B cell (primary cell): Measurements from ENCODE around the gene SMARCC1. TPM values are rescaled to one million over a fixed set of nuclear protein-coding genes. Genes with fewer than 3 reads are reported as not detected.

ENCODE experiments used
- ATAC-seq: fragments of 200-7000 bp; cut with Tn5 transposase; one replicate; pipeline ENCODE4 v1.10.0; 2021; ENCODE audit warnings: low read depth, mild to moderate bottlenecking, moderate number of reproducible peaks, moderate library complexity
- CTCF ChIA-PET: fragments of 350-600 bp; sonication (Branson Sonifier 250); formaldehyde crosslinking; loops from one replicate; lab custom pipeline; 2021; ENCODE audit warnings: antibody characterized with exemption, inconsistent platforms; lab: Charles Lee
- POLR2A ChIA-PET: fragments of 350-600 bp; sonication (Branson Sonifier 250); formaldehyde crosslinking; loops from one replicate; lab custom pipeline; 2021; ENCODE audit warnings: antibody characterized with exemption; lab: Charles Lee
- DNase-seq: peaks from one replicate; pipeline ENCODE4 v3.0.0; 2013
- H2AFZ ChIP-seq: 2 replicates; pipeline ENCODE4 v1.6.1; 2012; ENCODE audit warnings: mild to moderate bottlenecking, low read depth, low read length; ENCODE audit not compliant: insufficient read depth, poor library complexity, severe bottlenecking
- H3K27ac ChIP-seq, 2 donors: 1 replicate in 1 of 2; 2 replicates in 1 of 2; pipeline ENCODE4 v1.5.1; 2012 to 2013; ENCODE audit warnings: low read length in 2 of 2, mild to moderate bottlenecking in 2 of 2, moderate library complexity in 1 of 2
- H3K27me3 ChIP-seq, 4 experiments: fragments of 200-600 bp in 1 of 4; sonication (generic) in 1 of 4; replicated peaks in 1 of 4; 1 replicate in 2 of 4; 2 replicates in 2 of 4; pipeline versions ENCODE4 v1.6.1 to v1.7.0; 2013 to 2016; ENCODE audit warnings: low read length in 3 of 4, mild to moderate bottlenecking in 2 of 4, mixed read lengths in 1 of 4, moderate library complexity in 1 of 4; ENCODE audit not compliant: insufficient read depth in 4 of 4, control insufficient read depth in 3 of 4; ENCODE audit errors: control extremely low read depth in 1 of 4
- H3K36me3 ChIP-seq, 2 experiments: replicated peaks in 1 of 2; 1 replicate in 1 of 2; 2 replicates in 1 of 2; pipeline versions ENCODE4 v1.6.1 to v1.7.1; 2013; ENCODE audit warnings: low read length in 1 of 2; ENCODE audit not compliant: insufficient read depth in 2 of 2, control insufficient read depth in 1 of 2; ENCODE audit errors: control extremely low read depth in 1 of 2, extremely low read depth in 1 of 2
- H3K4me1 ChIP-seq, 2 donors: fragments of 200-600 bp in 1 of 2; sonication (generic) in 1 of 2; 1 replicate in 1 of 2; 2 replicates in 1 of 2; pipeline versions ENCODE4 v1.5.1 to v1.6.1; 2013 to 2017; ENCODE audit warnings: low read length in 2 of 2; ENCODE audit not compliant: control insufficient read depth in 2 of 2, insufficient read depth in 2 of 2
- H3K4me2 ChIP-seq: replicated peaks from 2 replicates; pipeline ENCODE3; 2012; ENCODE audit warnings: mild to moderate bottlenecking, low read depth, low read length; ENCODE audit not compliant: poor library complexity, severe bottlenecking
- H3K4me3 ChIP-seq, 5 experiments: fragments of 200-600 bp in 1 of 5; sonication (generic) in 1 of 5; 1 replicate in 3 of 5; 2 replicates in 2 of 5; pipeline versions ENCODE4 v1.5.1 to v1.7.0; 2011 to 2016; ENCODE audit warnings: low read length in 4 of 5, mild to moderate bottlenecking in 4 of 5, low read depth in 2 of 5, control low read depth in 1 of 5, moderate library complexity in 1 of 5; ENCODE audit not compliant: insufficient read depth in 1 of 5; ENCODE audit errors: control extremely low read depth in 1 of 5, extremely low read depth in 1 of 5
- H3K79me2 ChIP-seq: fragments of 200-600 bp; sonication (generic); one replicate; pipeline ENCODE4 v1.6.0; 2016; ENCODE audit warnings: low read length; ENCODE audit not compliant: control insufficient read depth, insufficient read depth
- H3K9ac ChIP-seq: fragments of 200-600 bp; sonication (generic); 2 replicates; pipeline ENCODE4 v1.6.1; 2017; ENCODE audit warnings: mild to moderate bottlenecking, low read length, moderate library complexity
- H3K9me3 ChIP-seq, 3 donors: one replicate each; pipeline versions ENCODE4 v1.6.1 to v1.7.1; 2013; ENCODE audit warnings: low read length in 2 of 3; ENCODE audit not compliant: control insufficient read depth in 2 of 3, insufficient read depth in 1 of 3; ENCODE audit errors: control extremely low read depth in 1 of 3
- H4K20me1 ChIP-seq: 2 replicates; pipeline ENCODE4 v1.6.0; 2012; ENCODE audit warnings: mild to moderate bottlenecking, low read length; ENCODE audit not compliant: insufficient read depth, control insufficient read depth, poor library complexity, severe bottlenecking
- H3K27ac Mint-ChIP-seq: one replicate; pipeline ENCODE4 v1.8.0; 2021; ENCODE audit warnings: mixed read lengths
- H3K27me3 Mint-ChIP-seq: one replicate; pipeline ENCODE4 v1.8.0; 2021; ENCODE audit warnings: mixed read lengths
- H3K4me1 Mint-ChIP-seq: one replicate; pipeline ENCODE4 v1.8.0; 2021; ENCODE audit warnings: mixed read lengths
- H3K4me3 Mint-ChIP-seq: one replicate; pipeline ENCODE4 v1.8.0; 2021; ENCODE audit warnings: mixed read lengths
- H3K9me3 Mint-ChIP-seq: one replicate; pipeline ENCODE4 v1.8.0; 2022; ENCODE audit warnings: mixed read lengths; ENCODE audit not compliant: insufficient read depth
- CTCF ChIP-seq: fragments of 200-600 bp; IDR thresholded peaks from one replicate; pipeline ENCODE4 v1.8.0; 2022; ENCODE audit warnings: antibody characterized with exemption, mild to moderate bottlenecking
- EZH2 ChIP-seq: IDR thresholded peaks from 2 replicates; pipeline ENCODE4 v1.6.1; 2012; ENCODE audit warnings: borderline replicate concordance, low read depth, mild to moderate bottlenecking, moderate library complexity, low read length; ENCODE audit not compliant: insufficient read depth, poor library complexity, severe bottlenecking
- WGBS: methylation state at CpG from one replicate; pipeline ENCODE4 v1.1.5; 2013; ENCODE audit warnings: missing lambda C conversion rate; ENCODE audit not compliant: insufficient coverage; 5-methylcytosine and 5-hydroxymethylcytosine counted together
- intact Hi-C: fragments of 100-400 bp; cut with micrococcal nuclease; formaldehyde crosslinking; loops from one replicate; pipeline ENCODE4 v1.10.0; 2022
- polyA plus RNA-seq: library from polyadenylated mRNA; depleted of rRNA; stranded (reverse); fragments of >200 nt; gene quantifications from 2 replicates; pipeline ENCODE4 v1.2.3, GENCODE V29; 2012
- total RNA-seq, 2 donors: library from RNA; stranded (reverse); fragments of 120-200 nt in 1 of 2; gene quantifications; 1 replicate in 1 of 2; 2 replicates in 1 of 2; pipeline versions ENCODE4 v1.2.3 to v1.2.4, GENCODE V29; 2013 to 2022

SMARCC1 gene
- total and polyA plus RNA-seq, 2 donors (not counting 1 experiment from before 2014, with no cell fraction given) = 13.1 to 155 TPM

- TF ChIP-seq EZH2 (no peak), CTCF (no peak)
- no peak overlapping the region for H3K27ac Mint-ChIP-seq
- no peak overlapping the region for H3K4me3 ChIP-seq
- no peaks in the 10 kb centered on the region for H3K79me2 ChIP-seq
- ATAC-seq (no peak), DNase-seq (no peak)
- POLR2A ChIA-PET = no interaction called here
- no peak overlapping the region for H2AFZ ChIP-seq
- H3K27ac ChIP-seq = no peak overlapping the region
- no peaks in the 10 kb centered on the region for H3K4me1 Mint-ChIP-seq
- H3K9me3 Mint-ChIP-seq = no peaks in the 10 kb centered on the region
- no peak overlapping the region for H3K4me2 ChIP-seq
- H3K9ac ChIP-seq = no peak overlapping the region
- H3K9me3 ChIP-seq = no peaks in the 10 kb centered on the region
- intact Hi-C loops = no loop called here
- CTCF ChIA-PET = interaction anchor here (0.6 to 0.9 kb wide), 2 partner anchors 139 to 142 kb away, joined by 3 to 4 read pairs; no protein-coding TSS in a partner anchor
- H3K36me3 ChIP-seq = peaks cover 11 to 52% of the 10 kb centered on the region in 2 experiments
- no peaks in the 10 kb centered on the region for H3K4me1 ChIP-seq
- H3K4me3 Mint-ChIP-seq = no peak overlapping the region
- no peaks in the 10 kb centered on the region for H4K20me1 ChIP-seq
- WGBS = no CpG with 5 or more reads among the region's 2 CpGs
- H3K27me3 Mint-ChIP-seq = no peaks in the 10 kb centered on the region
- no peaks in the 10 kb centered on the region for H3K27me3 ChIP-seq
Observed at GRCh38 chr3:47664519-47664918, 117.2 kb downstream of the SMARCC1 start.

GRCh38 chr3:47663630-47664240, 118.0 kb downstream of the SMARCC1 start:
- H3K9me3 Mint-ChIP-seq = no peaks in the 10 kb centered on the region
- ChIA-PET CTCF (interaction anchor here (1.1 kb wide), 1 partner anchor 126 kb away, joined by 3 read pairs; no protein-coding TSS in a partner anchor), POLR2A (no interaction called here)
- H3K36me3 ChIP-seq = peaks cover 13 to 49% of the 10 kb centered on the region in 2 experiments
- no peaks in the 10 kb centered on the region for H3K9me3 ChIP-seq
- no peaks in the 10 kb centered on the region for H3K27me3 Mint-ChIP-seq
- H3K9ac ChIP-seq = no peak overlapping the region
- no peaks in the 10 kb centered on the region for H3K4me1 Mint-ChIP-seq
- ATAC-seq (no peak), DNase-seq (no peak)
- H3K27ac ChIP-seq = no peak overlapping the region
- H3K27me3 ChIP-seq = no peaks in the 10 kb centered on the region
- WGBS = 97% methylated on average over 13 of the region's 16 CpGs
- no peaks in the 10 kb centered on the region for H4K20me1 ChIP-seq
- no peak overlapping the region for H3K27ac Mint-ChIP-seq
- H2AFZ ChIP-seq = no peak overlapping the region
- no peak overlapping the region for H3K4me3 Mint-ChIP-seq
- no peaks in the 10 kb centered on the region for H3K79me2 ChIP-seq
- intact Hi-C loops = no loop called here
- no peaks in the 10 kb centered on the region for H3K4me1 ChIP-seq
- H3K4me3 ChIP-seq = no peak overlapping the region
- no peak for TF ChIP-seq CTCF
- TF ChIP-seq EZH2 = no peak
- no peak overlapping the region for H3K4me2 ChIP-seq
